Measurements from ENCODE around the gene LIPC.

The LIPC gene

DNA sequence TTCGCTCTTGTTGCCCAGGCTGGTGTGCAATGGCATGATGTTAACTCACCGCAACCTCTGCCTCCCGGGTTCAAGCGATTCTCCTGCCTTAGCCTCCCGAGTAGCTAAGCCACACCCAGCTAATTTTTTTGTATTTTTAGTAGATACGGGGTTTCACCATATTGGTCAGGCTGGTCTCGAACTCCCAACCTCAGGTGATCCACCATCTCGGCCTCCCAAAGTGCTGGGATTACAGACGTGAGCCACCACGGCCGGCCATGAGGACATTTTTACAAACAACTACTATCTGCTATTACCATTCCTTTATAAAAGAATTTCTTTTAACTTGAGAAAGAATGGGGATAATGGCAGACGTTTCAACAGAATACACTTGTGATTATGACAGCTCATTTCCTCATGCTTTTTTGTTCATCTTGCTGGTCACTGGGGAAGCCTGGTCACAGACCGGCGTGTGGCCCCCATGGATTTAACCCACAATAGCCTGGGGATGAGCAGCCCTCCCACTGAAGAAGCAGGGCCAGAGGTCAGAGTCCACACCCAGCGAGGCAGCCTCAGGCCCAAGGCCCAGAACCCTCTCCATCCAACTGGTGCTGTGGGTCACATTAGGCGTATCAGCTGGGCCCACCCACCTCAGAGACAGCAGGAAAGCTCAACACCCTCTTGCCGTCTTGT, 112.0 kb downstream of the LIPC start:
- DNase-seq = no peak

DNA sequence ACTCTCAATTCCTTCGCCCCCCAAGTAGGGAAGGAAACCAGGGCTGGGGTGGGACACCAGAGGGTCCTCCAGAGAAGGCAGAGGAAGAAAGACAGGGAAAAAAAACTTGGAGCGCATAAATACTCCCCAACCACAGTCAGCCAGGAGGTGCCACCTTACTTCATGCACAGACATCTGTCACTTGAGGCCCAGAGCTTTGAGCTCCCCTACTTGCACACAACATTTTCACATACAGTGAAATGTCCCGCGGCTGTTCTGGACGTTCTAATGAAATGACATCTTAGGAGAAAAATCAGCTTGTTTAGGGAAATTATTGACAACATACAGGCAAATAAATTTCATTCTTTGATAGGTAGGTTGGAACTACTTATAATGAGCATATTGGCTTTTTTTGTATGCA, 113.0 kb downstream of the LIPC start:
- no peak for DNase-seq

DNA sequence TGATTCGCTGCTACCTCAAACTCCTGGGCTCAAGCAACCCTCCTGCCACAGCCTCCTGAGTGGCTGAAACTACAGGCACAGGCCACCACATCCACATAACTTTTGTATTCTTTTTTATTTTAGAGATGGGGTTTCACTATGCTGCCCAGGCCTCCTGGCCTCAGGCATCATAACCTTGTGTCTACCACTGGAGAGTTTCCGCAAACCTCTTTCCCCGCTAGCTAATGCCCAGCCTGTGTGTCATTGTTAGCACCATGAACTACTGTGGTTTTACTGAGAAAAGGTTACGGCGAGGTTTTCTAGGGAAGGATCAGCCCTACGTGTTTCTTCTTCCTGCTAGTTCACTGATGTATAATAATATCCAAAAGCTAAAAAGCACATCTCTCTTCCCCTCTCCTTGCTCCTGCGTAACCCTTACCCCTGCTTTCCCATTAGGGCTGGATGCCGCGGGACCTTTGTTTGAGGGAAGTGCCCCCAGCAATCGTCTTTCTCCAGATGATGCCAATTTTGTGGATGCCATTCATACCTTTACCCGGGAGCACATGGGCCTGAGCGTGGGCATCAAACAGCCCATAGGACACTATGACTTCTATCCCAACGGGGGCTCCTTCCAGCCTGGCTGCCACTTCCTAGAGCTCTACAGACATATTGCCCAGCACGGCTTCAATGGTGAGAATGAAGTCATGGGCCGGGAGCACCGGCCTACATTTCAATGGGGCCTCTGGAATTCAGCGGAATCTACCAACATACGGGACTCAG, 113.7 kb downstream of the LIPC start:
- DNase-seq = no peak

DNA sequence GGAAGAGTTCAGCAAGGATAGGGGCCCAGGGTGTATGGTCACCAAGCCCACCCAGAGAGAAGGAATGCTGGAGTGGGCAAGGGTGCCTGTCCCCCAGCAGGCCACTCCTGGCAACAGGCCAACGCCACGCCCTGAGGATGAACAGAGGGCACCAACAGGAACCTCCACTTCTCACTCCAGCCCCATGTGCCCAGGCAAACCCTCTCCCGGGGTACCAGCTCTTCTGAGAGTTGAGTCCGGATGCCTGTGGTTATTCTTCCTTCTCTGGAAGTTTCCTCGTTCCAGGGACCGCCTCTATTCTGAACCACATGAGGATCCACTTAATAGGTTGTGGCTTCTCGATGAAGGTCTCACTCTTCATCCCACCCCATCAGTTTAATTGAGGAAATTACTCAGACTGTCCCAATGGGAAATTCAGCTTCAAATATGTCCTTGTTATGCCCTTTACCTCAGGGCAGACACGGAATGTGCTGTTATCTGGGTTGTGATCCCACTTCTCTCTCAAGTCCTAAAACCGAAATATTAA, 114.3 kb downstream of the LIPC start:
- no peak for DNase-seq

DNA sequence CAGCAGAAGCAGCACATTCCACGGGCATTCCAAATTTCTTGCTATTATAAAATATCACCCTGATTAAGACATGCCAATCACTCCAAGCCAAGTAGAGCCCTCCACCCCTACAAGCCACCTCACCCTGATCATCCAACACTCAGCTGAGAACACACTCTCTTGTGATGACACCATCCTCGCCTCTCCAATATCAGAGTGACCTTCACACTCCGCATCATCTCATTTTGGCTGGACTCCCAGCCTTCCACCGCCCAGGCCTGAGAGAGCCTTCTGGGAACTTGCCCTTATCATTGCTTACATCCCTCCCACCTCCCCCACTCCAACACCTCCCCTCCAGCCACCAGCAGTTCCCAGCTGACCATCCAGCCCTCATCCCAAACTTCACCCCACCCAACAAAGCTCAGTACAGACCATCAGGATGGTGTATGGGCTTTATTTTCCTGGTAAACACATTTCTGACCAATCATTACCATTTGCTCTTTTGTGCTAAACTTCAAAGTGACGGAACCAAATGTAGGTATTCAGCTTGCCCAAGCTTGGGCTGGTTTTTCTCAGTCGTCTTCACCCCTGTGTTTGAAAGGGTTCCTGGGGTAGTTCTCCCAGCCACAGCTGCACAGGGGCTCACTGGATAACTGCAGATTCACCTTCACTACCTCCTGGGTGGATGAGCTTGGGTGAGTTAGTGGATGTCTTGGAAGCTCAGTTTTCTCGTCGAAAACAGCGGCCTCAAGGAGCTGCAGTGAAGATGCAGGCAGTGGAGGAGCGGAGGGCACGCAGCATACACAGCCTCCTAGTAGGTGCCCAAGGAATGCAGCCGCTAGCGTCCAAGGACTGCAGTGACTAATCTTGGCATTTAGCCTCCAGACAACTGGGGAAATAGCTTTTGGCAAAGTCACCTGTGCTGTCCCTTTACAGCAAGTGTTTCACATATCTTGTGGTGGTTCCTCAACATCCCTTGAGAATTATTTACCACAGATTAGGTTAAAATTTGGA, 115.1 kb downstream of the LIPC start:
- DNase-seq = no peak

DNA sequence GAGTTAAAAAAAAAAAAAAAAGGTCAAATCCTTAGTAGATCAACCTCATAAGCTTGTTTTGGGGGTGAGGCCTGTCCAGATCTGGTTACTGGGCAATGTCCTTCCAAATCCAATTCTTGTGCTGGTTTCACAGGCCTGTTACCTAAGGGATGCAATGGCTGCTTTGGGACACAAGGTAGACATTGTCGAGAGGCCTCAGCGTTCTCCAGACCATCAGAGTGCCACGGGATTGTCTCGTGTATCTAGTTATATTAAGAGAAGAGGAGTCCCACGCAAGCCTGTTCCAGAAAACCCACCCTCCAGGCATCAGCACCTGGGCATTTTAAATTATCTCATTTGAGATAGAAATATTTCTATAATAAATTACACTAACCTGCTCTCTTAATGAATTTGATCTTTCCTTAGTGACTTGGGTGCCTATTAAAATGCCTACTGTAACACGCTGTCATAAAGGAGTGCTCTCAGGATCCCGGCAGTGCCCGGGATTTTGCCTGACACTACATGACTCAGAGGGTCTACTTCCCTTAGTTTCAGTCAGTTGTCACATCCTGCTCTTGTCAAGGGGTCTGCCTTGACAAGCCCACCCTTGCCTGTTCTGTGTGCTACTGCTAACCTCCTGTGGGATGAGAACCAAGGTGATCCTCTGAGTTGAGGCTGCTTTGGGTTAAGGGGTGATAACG, 116.0 kb downstream of the LIPC start:
- DNase-seq = no peak

DNA sequence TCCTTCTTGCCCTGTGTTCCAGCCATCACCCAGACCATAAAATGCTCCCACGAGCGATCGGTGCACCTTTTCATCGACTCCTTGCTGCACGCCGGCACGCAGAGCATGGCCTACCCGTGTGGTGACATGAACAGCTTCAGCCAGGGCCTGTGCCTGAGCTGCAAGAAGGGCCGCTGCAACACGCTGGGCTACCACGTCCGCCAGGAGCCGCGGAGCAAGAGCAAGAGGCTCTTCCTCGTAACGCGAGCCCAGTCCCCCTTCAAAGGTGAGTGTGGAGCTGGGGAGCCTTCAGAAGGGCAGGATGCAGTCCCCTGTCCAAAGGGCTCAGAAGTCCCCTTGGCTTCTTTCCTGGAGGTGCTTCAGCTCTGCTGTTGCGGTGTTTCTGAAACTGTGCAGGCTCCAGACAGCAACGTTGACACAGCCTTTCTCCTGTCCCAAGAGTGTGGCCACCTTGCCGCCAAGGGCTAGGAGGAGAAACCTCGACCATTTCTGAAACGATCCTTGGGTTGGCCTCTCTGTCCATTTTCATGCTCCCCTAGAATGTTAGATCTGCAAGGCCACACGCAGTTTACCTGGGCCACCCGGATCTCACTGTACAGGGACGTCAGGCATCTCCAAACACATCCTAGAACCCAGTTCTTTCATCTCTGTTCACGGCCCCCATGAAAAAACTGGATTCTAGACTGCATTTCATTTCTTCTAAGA, 116.7 kb downstream of the LIPC start:
- no peak for DNase-seq

DNA sequence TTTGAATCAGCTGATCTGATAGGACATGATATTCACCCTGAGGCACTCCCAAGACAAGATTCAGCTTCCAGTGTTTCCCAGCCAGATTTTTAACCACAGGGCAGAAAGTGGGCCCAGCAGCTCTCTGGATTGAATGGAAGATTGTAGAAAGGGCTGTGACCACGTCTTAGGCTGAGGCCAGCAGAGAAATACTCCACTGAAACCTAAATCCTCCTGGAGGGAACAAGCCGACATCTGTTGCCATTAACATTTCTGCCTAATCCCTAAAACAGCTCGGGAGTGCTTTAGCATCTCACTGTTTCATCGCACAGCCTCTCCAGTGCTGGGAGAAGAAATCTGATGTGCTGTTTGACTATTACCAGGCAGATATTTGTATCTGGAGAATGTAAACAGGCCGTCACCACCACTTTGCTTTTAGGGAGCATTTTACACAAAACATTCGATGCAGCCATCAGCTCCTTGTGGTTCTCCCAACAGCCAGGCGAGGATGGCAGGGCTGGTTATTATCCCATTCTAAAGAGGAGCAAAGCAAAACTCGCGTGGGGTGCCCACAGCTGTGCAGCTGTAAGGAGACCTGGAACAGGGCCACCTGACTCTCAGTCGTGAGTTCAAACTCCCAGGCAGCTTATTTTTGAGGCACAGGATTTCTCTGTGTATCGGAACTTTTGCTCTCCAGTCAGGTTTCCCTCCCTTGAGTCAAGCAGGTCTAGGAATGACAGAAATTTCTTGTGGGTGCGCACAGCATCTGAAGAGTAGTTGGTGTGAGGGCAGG, 117.4 kb downstream of the LIPC start:
- DNase-seq = no peak

DNA sequence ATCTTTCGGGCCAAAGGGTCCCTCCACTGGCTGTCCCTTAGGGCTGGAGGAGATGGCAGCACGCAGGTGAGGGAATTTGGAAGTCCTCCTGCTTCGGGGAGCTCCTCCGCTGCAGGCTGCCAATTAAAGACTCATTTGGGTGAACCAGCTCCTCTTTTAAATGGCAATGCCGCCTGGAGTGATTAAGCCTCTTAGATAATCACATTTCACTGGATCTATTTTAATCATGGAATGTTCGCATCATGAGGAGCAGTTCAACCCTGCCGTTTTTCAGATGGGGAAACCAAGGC, 117.9 kb downstream of the LIPC start:
- DNase-seq = no peak

DNA sequence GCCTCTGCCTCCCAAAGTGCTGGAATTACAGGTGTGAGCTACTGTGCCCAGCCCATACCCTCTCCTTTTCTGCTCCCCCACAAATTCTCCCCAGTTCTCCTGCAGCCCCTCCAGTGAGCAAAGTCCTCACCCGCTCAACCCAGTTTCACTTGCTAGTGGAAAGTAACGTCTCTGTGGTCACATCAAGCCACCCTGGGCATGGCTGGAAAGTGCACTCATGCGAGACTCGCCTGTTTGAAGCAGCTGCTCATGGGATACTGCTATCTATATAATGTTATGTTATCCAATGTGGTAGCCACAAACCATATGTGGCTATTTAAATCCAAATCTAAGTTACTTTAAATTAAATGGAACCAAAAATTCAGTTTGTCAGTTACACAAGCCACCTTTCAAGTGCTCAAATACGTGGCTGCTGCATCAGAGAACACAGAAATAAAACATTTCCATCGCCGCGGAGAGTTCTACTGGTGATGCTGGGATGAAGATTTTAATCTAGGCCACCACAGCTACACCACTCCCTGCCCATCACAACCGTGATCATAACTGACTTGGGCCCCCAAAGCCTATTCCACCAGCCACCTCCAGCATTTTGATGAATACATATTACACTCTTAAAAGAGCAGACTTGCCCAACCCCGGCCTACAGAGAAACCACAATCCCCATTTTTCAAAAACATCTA, 119.4 kb downstream of the LIPC start:
- DNase-seq = no peak

DNA sequence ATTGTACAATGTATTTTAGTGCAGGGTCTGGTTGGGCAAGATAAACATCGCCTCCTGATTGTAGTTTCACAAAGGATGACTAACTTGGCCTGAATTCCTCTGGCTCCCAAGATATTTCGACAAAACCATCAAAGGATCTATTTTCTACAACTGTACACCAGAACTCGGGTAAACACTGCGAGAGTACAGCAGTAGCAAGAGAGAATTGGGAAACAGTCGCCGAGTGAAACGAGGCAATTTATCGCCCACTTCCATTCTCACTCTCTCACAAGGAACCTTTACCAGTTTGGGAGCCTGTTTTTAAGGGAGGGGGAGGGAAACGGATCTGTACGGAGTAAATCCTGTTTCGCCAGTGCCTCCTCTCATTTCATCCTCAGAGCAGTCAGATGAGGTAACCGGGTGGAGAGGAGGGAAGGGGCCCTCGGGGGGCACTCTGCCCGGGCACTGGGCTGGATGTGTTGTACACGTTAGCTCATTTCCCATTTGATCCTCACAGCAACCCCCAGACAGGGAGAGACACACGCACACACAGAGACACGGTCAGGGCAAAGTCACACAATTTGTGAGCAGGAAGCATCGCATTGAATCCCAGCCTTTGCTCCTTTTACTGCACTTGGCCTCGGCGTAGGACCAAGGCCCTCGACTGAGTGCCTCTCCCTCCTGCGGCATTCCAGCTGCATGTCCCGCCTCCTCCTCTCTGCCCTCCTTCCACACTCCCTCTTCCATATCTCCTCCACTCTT, 120.1 kb downstream of the LIPC start:
- DNase-seq = no peak

DNA sequence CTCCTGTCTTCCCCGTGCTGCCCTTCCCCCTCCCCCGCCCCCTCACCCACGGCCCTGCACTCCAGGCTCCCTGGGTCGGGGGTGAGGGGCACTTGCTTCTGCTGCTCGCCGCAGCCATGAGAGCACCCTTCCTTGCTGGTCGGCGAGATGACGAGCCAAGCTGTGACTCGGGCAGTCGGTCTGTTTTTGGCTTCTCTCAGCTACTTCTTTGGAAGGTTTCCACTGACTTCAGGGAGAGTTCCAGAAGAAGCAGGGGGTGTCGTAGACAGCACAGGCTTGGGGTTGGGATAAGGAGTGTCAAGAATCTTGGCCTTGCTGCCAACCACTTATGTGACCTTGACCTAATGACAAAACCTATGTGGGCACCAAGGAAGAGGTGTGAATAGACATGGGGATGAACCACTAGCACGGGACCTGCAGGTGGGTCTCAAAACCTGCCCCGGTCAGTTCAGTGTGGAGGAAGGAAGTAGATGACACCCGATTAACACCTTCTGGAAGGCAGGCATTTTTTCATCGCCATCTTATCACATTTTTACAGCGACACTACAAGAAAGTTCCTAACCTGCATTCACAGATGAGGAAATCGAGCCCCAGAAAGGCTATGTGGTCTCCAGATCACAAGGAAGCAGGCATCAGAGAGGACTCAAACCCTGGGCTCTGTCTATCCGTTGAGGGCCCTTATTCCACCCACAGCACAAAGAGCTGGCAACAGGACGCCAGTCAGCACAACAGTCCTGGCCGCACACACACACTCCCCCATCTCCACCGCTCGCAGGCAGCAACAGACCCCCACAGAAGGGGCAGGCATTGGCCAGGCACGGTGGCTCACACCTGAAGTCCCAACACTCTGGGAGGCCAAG, 120.9 kb downstream of the LIPC start:
- DNase-seq = no peak

DNA sequence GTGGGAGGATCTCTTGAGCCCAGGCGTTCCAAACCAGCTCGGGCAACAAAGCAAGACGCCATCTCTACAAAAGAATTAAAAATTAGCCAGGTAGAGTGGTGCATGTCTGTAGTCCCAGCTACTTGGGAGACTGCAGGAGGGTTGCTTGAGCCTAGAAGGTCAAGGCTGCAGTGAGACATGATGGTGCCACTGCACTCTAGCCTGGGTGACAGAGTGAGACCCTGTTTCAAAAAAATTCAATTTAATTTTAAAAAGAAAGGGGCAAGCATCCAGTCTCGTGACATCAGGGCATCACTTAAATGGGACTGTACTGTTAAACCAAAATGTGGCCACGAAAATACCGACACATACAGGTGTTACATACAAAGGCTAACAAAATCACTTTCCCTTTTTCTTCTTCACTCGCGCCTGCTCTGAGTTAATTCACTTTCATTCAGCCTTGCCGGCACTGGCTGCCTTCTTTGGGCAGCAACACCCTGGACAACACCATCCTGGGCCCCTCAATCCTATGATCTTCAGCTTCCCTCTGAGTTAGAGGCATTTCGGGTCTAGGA, 121.7 kb downstream of the LIPC start:
- DNase-seq = no peak

DNA sequence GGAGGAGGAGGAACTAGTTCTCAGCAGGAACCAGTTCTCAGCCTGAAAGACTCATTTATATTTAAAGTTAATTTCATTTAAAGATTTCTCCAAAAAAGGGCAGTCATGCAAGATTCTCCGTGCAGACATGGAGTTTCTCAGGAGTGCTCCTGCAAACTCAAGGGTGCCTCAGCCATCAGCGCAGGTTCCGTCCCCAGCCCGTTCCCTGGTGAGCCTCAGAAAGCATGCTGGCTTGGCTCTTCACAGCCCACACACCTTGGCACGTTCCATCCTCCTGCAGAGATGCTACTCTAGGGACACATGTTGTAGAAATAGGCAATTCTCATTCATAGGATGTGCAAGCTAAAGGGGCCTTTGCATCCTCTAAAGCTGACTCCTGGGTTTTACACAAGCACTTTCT, 123.0 kb downstream of the LIPC start:
- no peak for DNase-seq

DNA sequence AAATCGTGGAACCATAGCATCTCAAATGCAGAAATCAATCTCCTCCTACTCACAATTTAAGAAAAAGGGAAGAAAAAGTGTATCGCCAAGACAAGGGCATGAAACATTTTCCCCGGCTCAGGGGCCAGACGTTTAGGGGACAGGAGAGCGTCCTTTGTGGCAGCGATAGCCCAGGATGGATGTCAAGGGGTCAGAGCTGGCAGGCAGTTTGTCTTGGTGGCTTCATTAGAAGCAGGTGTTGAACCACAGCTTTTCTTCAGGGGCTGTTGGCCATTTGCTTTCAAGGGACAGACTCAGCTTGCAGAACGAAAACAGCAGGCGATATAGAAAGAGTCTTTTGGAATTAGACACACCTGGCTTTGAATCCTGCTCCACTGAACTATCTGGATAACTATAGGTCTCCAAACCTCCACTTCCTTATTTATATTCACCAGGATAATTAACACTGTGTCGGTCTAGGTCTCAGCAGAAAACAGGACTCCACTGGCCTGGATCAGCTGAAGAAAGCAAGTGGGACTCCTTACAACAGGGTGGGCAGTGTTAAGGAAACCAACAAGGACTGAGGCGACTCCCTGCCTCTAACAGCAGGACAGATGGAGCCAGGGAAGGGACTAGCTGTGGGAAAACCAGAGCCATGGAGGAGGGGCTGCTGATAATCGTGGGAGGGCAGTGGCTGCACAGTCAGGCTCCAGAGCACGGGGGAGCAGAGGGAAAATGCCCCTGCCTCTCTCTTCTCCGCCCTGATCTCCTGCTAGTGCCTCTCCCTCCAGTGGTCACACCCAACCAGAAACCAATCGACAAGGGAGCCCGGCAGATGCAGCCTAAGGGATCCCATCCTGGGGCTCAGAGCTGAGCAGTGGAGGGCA, 123.6 kb downstream of the LIPC start:
- DNase-seq = no peak

DNA sequence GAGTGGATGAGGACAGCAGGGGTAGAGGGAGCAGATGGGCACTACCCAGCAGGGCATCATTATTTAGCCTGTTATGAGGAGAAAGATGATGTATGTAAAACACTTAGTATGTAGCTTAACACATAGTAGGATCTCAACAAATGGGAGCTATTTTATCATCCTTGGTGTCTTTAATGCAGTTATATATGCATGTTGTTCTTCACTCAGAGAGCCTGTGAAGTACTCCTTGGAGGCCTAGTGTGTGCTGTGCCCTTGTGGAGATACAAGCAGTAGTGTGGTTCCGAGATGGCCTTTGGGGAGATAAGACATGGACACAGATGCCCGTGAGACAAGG, 124.2 kb downstream of the LIPC start:
- no peak for DNase-seq

DNA sequence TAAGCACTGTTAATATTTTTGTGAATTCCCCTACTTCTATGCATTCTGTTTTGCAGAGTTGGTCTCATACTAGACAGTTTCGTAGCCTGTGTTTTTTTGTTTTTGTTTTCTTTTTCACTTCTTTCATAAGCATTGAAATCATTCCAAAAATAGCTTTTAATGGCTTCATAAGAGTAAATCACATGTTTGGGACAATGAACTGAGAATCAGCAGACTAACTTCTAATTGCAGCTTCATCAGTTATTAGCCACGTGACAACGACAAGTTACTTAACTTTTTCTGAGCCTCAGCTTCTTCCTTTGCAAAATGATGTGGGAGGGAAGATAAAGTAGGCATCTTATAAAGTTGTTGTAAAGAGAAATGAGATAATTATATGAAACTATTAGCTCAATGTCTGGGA, 124.8 kb downstream of the LIPC start:
- DNase-seq = no peak

DNA sequence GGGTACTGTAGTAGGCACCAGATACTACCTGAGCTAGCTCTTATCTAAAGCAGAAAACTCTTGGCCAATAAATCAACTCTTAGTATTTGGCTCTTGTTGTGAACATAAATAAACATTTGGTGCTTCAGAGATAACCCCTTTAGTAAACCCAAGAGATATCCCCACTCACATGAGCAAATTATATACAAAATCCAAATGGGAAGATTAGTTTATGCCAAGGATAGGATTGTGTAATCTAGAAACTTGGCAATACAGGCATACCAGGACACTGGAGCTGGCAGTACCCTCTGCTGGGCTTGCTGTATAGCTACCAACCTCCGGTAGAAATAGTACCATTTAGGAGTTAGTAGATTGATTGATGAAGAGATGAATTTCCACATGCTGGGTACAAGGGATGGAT, 127.0 kb downstream of the LIPC start:
- no peak for DNase-seq
